Spleen (tissue), 11 donors: ENCODE measurements around the gene SELENOP. TPM values are rescaled to one million over a fixed set of nuclear protein-coding genes. Genes with fewer than 3 reads are reported as not detected.

ENCODE experiments used
- DNase-seq: peaks from one replicate; pipeline ENCODE4 v3.0.0-alpha.2; 2020
- H3K27ac ChIP-seq, 8 donors: fragments of 200-600 bp; sonication (generic) in 7 of 8; 1 replicate in 4 of 8; 2 replicates in 4 of 8; pipeline versions ENCODE4 v1.5.0 to v1.8.0; 2016 to 2021; ENCODE audit warnings: inconsistent platforms in 4 of 8, mild to moderate bottlenecking in 4 of 8, moderate library complexity in 1 of 8
- H3K27me3 ChIP-seq, 7 donors: fragments of 200-600 bp; sonication (generic) in 6 of 7; replicated peaks in 1 of 7; 1 replicate in 4 of 7; 2 replicates in 3 of 7; pipeline versions ENCODE4 v1.5.0 to v1.8.0; 2016 to 2021; ENCODE audit warnings: inconsistent platforms in 3 of 7, mild to moderate bottlenecking in 1 of 7
- H3K36me3 ChIP-seq, 6 donors: fragments of 200-600 bp; sonication (generic) in 5 of 6; 1 replicate in 4 of 6; 2 replicates in 2 of 6; pipeline versions ENCODE4 v1.5.0 to v1.8.0; 2016 to 2021; ENCODE audit warnings: inconsistent platforms in 2 of 6
- H3K4me1 ChIP-seq, 6 donors: fragments of 200-600 bp; sonication (generic) in 5 of 6; 1 replicate in 3 of 6; 2 replicates in 3 of 6; pipeline versions ENCODE4 v1.5.0 to v1.8.0; 2016 to 2021; ENCODE audit warnings: inconsistent platforms in 3 of 6
- H3K4me3 ChIP-seq, 8 donors: fragments of 200-600 bp; sonication (generic) in 7 of 8; 1 replicate in 4 of 8; 2 replicates in 4 of 8; pipeline versions ENCODE4 v1.5.0 to v1.8.0; 2016 to 2021; ENCODE audit warnings: inconsistent platforms in 4 of 8, mild to moderate bottlenecking in 4 of 8, moderate library complexity in 2 of 8
- H3K9me3 ChIP-seq, 8 donors: fragments of 200-600 bp; sonication (generic) in 7 of 8; 1 replicate in 4 of 8; 2 replicates in 4 of 8; pipeline versions ENCODE4 v1.5.0 to v1.8.0; 2016 to 2021; ENCODE audit warnings: inconsistent platforms in 4 of 8
- CTCF ChIP-seq, 11 experiments: fragments of 200-600 bp in 7 of 11; fragments of 450-650 bp in 4 of 11; sonication (generic) in 4 of 11; IDR thresholded peaks in 8 of 11; conservative IDR thresholded peaks in 3 of 11; 1 replicate in 7 of 11; 2 replicates in 4 of 11; pipeline versions ENCODE4 v1.4.0 to v1.8.0; 2016 to 2021; ENCODE audit warnings: antibody characterized with exemption in 11 of 11, inconsistent platforms in 4 of 11, mild to moderate bottlenecking in 1 of 11
- POLR2A ChIP-seq, 3 donors: fragments of 450-650 bp; IDR thresholded peaks; one replicate each; pipeline ENCODE4 v1.5.1; 2017; ENCODE audit warnings: antibody characterized with exemption in 3 of 3, mild to moderate bottlenecking in 1 of 3
- POLR2AphosphoS5 ChIP-seq, 3 donors: sonication (generic); formaldehyde crosslinking; IDR thresholded peaks; one replicate each; pipeline ENCODE4 v1.5.1; 2017; ENCODE audit warnings: antibody characterized with exemption in 3 of 3
- WGBS, 5 donors: extraction: QIAGEN DNeasy Blood & Tissue Kit in 3 of 5; methylation state at CpG; one replicate each; pipeline versions ENCODE4 v1.1.5 to v1.1.7; 2013 to 2018; 5-methylcytosine and 5-hydroxymethylcytosine counted together
- intact Hi-C: fragments of 100-400 bp; cut with DNase I; formaldehyde crosslinking; loops from one replicate; pipeline ENCODE4 v1.15.0; 2023; ENCODE audit warnings: low total_unique reads
- polyA plus RNA-seq, 3 donors: library from polyadenylated mRNA; stranded (reverse); fragments of 200-250 nt; gene quantifications; one replicate each; pipeline ENCODE4 v1.2.1, GENCODE V29; 2013
- total RNA-seq, 7 donors: library from RNA; depleted of rRNA in 3 of 7; stranded (reverse); fragments of >200 nt in 3 of 7; fragmentation: NEBNext Ultra II Directional in 4 of 7; extraction: Animal tissue kit (Norgen Biotek cat#: 25700) in 4 of 7; gene quantifications; one replicate each; pipeline versions ENCODE4 v1.1.0 to v1.2.1, GENCODE V29; 2016 to 2021
- donor health status: healthy with polysubstance abuse.
- donor health status: DM: no; HTN: no; CAD: no; lungs with moderate emphysema.
- donor health status: DM: no; HTN: no; CAD: no.
- donor health status: Bipolar disorder and iron deficiency.
- donor health status: healthy.
- donor health status: DM: no; HTN: no; CAD: no.
- donor health status: DM: yes; HTN: yes; CAD: no.

The SELENOP gene
- total and polyA plus RNA-seq, 10 donors, result 98.7 to 2,596 (median 950) TPM

- H3K4me1 ChIP-seq, result peaks cover 0 to 33% (median 18%) of the 10 kb centered on the region in 6 donors
- DNase-seq, result no peak
- intact Hi-C loops, result no loop called here
- H3K4me3 ChIP-seq, result peak overlapping the region in 6 of 8 donors; percentile 2 to 73 (median 43)
- H3K27me3 ChIP-seq, result no peaks in the 10 kb centered on the region
- WGBS, 5 donors, result 53 to 88% (median 73%) methylated on average over 4 of the region's 4 CpGs
- no peaks in the 10 kb centered on the region for H3K9me3 ChIP-seq
- H3K36me3 ChIP-seq, result peaks cover 0 to 37% (median 9%) of the 10 kb centered on the region in 6 donors
- no peak for TF ChIP-seq CTCF (IDR thresholded peaks at IDR 0.05 in 8 of 11, conservative IDR thresholded peaks at IDR 0.05 in 3 of 11)
- no peak for TF ChIP-seq POLR2AphosphoS5 (IDR thresholded peaks at IDR 0.05)
- no peak for TF ChIP-seq POLR2A (IDR thresholded peaks at IDR 0.05)
- peak overlapping the region in 6 of 8 donors; percentile 10 to 88 (median 57) for H3K27ac ChIP-seq
These were observed 2.6 kb downstream of the SELENOP start for GRCh38 chr5:42808888-42809611.

GRCh38 chr5:42807722-42808447 is 3.8 kb downstream of the SELENOP start:
- Histone ChIP-seq H3K4me1 (peaks cover 0 to 33% (median 18%) of the 10 kb centered on the region in 6 donors), H3K36me3 (peaks cover 0 to 47% (median 14%) of the 10 kb centered on the region in 6 donors), H3K27ac (peak overlapping the region in 4 of 8 donors; percentile 22 to 88 (median 52)), H3K4me3 (peak overlapping the region in 4 of 8 donors; percentile 11 to 73 (median 52)), H3K9me3 (no peaks in the 10 kb centered on the region), H3K27me3 (no peaks in the 10 kb centered on the region)
- 60 to 91% (median 64%) methylated on average over 2 of the region's 2 CpGs for WGBS, 5 donors
- no peak for DNase-seq
- TF ChIP-seq CTCF (IDR thresholded peaks at IDR 0.05 in 8 of 11, conservative IDR thresholded peaks at IDR 0.05 in 3 of 11), result no peak
- TF ChIP-seq POLR2AphosphoS5 (IDR thresholded peaks at IDR 0.05), result peak in 1 of 3 donors; percentile 18
- intact Hi-C loops, result no loop called here

- DNase-seq, result no peak
- 81 to 95% (median 91%) methylated on average over 3 of the region's 3 CpGs for WGBS, 5 donors
- Histone ChIP-seq H3K9me3 (no peaks in the 10 kb centered on the region), H3K4me1 (peaks cover 0 to 26% (median 14%) of the 10 kb centered on the region in 6 donors), H3K4me3 (peak overlapping the region in 1 of 8 donors; percentile 59), H3K27me3 (no peaks in the 10 kb centered on the region), H3K27ac (peak overlapping the region in 2 of 8 donors; percentile 0 to 4), H3K36me3 (peaks cover 0 to 58% (median 16%) of the 10 kb centered on the region in 6 donors)
- TF ChIP-seq POLR2A (IDR thresholded peaks at IDR 0.05) (no peak), POLR2AphosphoS5 (IDR thresholded peaks at IDR 0.05) (no peak), CTCF (IDR thresholded peaks at IDR 0.05 in 8 of 11, conservative IDR thresholded peaks at IDR 0.05 in 3 of 11) (no peak)
- intact Hi-C loops, result no loop called here
These were observed 4.9 kb downstream of the SELENOP start for GRCh38 chr5:42806701-42807262.
